Stomach smooth muscle (tissue), 2 donors: ENCODE results near the gene CR1.
"Not testable (repeated sequence)": the region's sequence is repeated elsewhere in the genome, so short reads cannot be mapped to it uniquely, and the experiment has no call there.

Experiments used
- H3K27ac ChIP-seq: one replicate; pipeline ENCODE4 v1.7.0; 2013; ENCODE audit warnings: mild to moderate bottlenecking, low read length, inconsistent platforms
- H3K27me3 ChIP-seq, 2 donors: one replicate each; pipeline ENCODE4 v1.7.0; 2013; ENCODE audit warnings: low read length in 2 of 2; ENCODE audit not compliant: insufficient read depth in 2 of 2, control insufficient read depth in 1 of 2
- H3K36me3 ChIP-seq, 2 donors: one replicate each; pipeline ENCODE4 v1.7.0; 2013; ENCODE audit warnings: low read length in 2 of 2; ENCODE audit not compliant: control insufficient read depth in 2 of 2, insufficient read depth in 2 of 2
- H3K4me1 ChIP-seq: one replicate; pipeline ENCODE4 v1.7.0; 2013; ENCODE audit warnings: low read length; ENCODE audit not compliant: control insufficient read depth, insufficient read depth
- H3K4me3 ChIP-seq, 2 donors: one replicate each; pipeline ENCODE4 v1.7.0; 2013; ENCODE audit warnings: low read length in 2 of 2
- H3K9ac ChIP-seq, 2 donors: one replicate each; pipeline ENCODE4 v1.7.0; 2013; ENCODE audit warnings: low read length in 2 of 2, mild to moderate bottlenecking in 1 of 2
- H3K9me3 ChIP-seq, 2 donors: one replicate each; pipeline ENCODE4 v1.7.0; 2013; ENCODE audit warnings: low read length in 2 of 2; ENCODE audit not compliant: control insufficient read depth in 2 of 2
- donor health status: healthy.
- donor health status: Pancreatic carcinoma.

Gene CR1

DNA sequence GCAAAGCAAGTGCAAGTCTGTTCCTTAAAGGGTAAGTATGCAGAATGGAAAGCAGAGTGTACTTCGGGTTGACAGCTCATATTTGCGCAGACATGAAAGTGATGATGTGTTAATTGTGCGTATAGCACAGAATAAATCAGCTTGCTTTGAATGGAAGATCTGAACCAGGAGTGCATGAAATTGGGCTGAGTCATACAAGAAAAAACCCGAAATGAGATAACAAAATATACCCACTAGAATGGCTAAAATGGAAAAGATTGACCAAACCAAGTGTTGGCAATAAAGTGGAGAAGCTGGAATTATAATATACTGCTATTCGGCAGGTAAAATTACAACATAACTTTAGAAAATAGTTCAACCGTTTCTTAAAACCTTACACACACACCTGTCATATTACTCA is 177.4 kb downstream of the CR1 start:
- Histone ChIP-seq H3K27ac (no peak overlapping the region), H3K4me1 (peaks cover 4% of the 10 kb centered on the region), H3K9me3 (no peaks in the 10 kb centered on the region), H3K4me3 (no peak overlapping the region), H3K36me3 (no peaks in the 10 kb centered on the region), H3K27me3 (peaks cover 16 to 27% of the 10 kb centered on the region in 2 donors), H3K9ac (no peak overlapping the region)

DNA sequence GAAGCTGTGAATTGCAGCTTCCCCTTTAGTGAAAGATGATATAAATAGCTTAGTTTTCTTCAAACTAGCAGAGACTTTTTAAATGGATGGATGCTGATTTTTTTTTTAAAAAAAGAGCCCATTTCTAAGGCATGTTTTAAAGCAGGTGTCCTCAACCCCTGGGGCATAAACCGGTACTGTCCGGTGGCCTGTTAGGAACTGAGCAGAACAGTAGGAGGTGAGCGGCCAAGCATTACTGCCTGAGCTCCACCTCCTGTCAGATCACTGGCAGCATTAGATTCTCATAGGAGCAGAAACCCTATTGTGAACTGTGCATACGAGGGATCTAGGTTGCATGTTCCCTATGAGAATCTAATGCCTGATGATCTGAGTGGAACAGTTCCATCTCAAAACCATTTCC is 180.2 kb downstream of the CR1 start:
- H3K4me1 ChIP-seq, result no peaks in the 10 kb centered on the region
- H3K4me3 ChIP-seq, result no peak overlapping the region
- H3K27me3 ChIP-seq, result peaks cover 0 to 4% of the 10 kb centered on the region in 2 donors
- no peak overlapping the region for H3K9ac ChIP-seq
- no peaks in the 10 kb centered on the region for H3K36me3 ChIP-seq
- H3K27ac ChIP-seq, result no peak overlapping the region
- H3K9me3 ChIP-seq, result no peaks in the 10 kb centered on the region

DNA sequence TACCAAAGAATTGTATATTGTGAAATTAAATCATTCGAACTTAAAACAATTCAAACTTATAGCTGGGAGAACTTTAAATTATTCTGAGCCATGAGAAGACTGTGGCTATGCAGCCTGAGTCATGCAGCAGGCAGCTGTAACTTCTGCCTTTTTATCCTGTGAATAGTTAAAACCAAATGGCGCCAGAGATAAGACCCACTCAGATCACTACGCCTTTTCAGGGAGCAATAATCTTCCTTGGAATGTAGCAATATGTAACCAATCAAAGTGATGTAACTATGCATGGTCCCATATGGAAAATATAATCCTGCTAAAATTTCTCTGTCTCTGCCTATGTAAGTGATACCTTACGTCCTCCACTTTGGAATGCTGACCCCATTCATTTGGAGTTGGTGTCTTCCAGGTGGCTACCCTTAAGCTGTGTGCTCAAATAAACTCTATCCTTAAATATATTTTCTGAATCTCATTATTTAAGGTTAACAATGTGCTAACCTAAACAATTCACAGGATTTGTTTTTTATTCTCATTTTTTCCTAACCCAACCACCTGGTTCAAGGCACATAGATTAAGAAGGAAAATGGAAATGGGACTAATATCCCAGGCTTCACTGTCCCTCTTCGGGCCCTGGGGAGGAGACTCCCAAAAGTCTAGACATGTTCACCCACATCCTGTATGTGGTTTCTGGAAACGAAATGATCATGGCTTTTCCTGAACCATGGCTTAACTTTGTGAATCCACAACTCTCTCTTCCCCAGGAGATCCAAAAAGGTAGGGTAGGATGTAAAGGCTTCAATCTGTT is 184.8 kb downstream of the CR1 start:
- not testable (repeated sequence) for H3K9ac ChIP-seq, H3K36me3 ChIP-seq, H3K9me3 ChIP-seq, H3K27me3 ChIP-seq, H3K4me3 ChIP-seq, H3K27ac ChIP-seq, H3K4me1 ChIP-seq

GRCh38 chr1:207682872-207683434 is 187.0 kb downstream of the CR1 start:
- H3K27ac ChIP-seq, H3K27me3 ChIP-seq, H3K9ac ChIP-seq, H3K4me1 ChIP-seq, H3K36me3 ChIP-seq, H3K9me3 ChIP-seq, H3K4me3 ChIP-seq: not testable (repeated sequence)

DNA sequence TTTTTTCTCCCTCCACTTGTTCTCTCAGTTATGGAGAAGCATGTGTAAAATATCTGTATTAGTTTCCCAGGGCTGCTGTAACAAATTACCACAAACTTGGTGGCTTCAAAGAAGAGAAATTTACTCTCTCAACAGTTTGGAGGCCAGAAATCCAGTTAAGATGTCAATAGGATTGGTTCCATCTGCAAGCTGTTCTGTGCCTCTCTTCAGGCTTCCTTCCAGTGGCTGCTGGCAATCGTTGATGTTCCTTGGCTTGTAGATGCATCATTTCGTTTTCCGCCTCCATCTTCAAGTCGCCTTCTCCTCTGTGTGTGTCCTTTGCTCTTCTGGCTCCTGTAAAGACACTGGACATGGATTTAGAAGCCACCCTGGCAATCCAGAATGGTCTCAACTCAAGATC is 194.6 kb downstream of the CR1 start:
- not testable (repeated sequence) for H3K4me1 ChIP-seq, H3K4me3 ChIP-seq, H3K9ac ChIP-seq, H3K27me3 ChIP-seq, H3K27ac ChIP-seq, H3K36me3 ChIP-seq, H3K9me3 ChIP-seq

DNA sequence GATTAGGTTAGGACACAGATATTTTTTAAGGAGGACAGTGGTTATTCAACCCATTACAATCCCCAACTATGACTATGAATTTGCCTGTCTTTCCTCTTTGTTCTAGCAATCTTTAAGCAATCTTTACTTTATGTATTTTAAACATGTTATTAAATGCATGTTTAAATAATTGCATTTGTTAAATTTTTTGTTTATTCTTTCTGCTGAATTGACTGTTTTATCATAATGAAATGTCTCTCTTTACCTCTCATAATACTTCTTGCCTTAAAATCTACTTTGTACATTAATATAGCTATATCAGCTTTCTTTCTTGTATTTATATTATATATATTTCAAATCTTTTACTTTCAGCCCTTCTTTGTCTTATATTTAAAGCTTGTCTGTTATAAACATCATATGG is 195.1 kb downstream of the CR1 start:
- Histone ChIP-seq H3K4me3 (no peak overlapping the region), H3K9me3 (no peaks in the 10 kb centered on the region), H3K27me3 (peaks cover 2 to 3% of the 10 kb centered on the region in 2 donors), H3K9ac (no peak overlapping the region), H3K4me1 (no peaks in the 10 kb centered on the region), H3K36me3 (no peaks in the 10 kb centered on the region), H3K27ac (no peak overlapping the region)
